ENCODE results near the gene SLC39A11.

SLC39A11 gene

DNA sequence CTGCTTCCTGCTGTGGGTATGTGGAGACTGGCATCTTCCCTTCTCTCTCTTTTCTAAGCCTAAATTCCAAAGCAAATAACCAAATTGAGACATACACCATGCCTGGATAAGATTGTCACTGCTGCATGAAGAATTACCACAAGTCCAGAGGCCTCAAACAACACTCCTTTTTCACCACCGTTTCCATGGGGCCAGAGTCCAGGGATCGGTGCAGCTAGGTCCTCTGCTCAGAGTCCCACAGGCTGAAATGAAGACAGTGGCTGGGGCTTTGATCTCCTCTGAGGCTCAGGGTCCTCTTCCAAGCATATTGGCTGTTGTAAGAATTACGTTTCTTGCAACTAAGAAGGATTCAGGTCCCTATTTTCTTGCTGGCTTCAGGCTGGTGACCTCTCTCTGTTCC, 130.4 kb downstream of the SLC39A11 start:
- Histone ChIP-seq H3K9me3 (ENCODE audit: control extremely low read depth in 1 of 5, control insufficient read depth in 4 of 5, insufficient read depth in 2 of 5, low read depth in 1 of 5, low read length in 4 of 5) (no peaks in the 10 kb centered on the region), H3K36me3 (ENCODE audit: control insufficient read depth in 4 of 4, insufficient read depth in 4 of 4, low read length in 3 of 4) (no peaks in the 10 kb centered on the region), H3K27ac (ENCODE audit: insufficient read depth in 1 of 2, low read depth in 1 of 2, low read length in 2 of 2, poor library complexity in 1 of 2, severe bottlenecking in 2 of 2) (no peak overlapping the region), H3K4me3 (ENCODE audit: control insufficient read depth in 1 of 7, extremely low read depth in 1 of 7, insufficient read depth in 4 of 7, low read depth in 2 of 7, low read length in 6 of 7) (no peak overlapping the region), H3K27me3 (replicated peaks in 2 of 5; ENCODE audit: control insufficient read depth in 4 of 5, insufficient read depth in 5 of 5, low read length in 4 of 5) (no peaks in the 10 kb centered on the region), H3K4me1 (ENCODE audit: control extremely low read depth in 1 of 4, control insufficient read depth in 4 of 4, insufficient read depth in 4 of 4, low read length in 3 of 4) (no peaks in the 10 kb centered on the region)
- POLR2A ChIA-PET: no interaction called here
- WGBS (ENCODE audit: insufficient coverage): 92% methylated on average over 3 of the region's 3 CpGs
- DNase-seq: no peak
- CTCF ChIA-PET: no interaction called here

DNA sequence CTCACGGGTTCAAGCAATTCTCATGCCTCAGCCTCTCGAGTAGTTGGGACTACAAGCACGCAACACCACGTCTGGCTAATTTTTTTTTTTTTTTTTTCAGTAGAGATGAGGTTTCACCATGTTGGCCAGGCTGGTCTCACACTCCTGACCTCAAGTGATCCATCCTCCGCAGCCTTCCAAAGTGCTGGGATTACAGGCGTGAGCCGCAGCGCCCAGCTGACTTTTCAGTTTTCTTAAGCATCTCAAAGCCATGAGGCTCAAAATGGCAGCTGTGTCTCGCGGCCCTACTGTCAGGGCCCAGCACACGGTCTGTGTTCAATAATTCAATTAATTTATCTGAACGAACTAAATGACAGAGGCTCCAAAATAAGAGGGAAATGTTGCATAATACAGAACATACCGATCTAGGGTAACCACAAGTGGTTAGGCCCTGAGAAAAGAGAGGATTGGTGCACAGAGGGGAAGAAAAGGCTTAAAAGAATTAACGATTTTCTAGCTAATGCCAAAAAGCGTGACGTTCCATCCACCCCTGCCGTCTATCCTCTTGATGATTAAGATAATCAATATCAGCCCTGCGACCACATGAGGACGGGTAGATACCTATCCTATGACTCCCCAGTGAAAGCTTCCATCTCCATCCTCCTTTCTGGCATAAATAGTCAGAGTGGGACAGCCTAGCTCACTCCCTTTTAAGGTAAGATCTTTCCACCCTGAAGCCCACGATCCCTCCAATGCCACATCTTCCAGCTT, 136.9 kb downstream of the SLC39A11 start:
- no peak overlapping the region for H3K4me3 ChIP-seq (ENCODE audit: control insufficient read depth in 1 of 7, extremely low read depth in 1 of 7, insufficient read depth in 4 of 7, low read depth in 2 of 7, low read length in 6 of 7)
- H3K36me3 ChIP-seq (ENCODE audit: control insufficient read depth in 4 of 4, insufficient read depth in 4 of 4, low read length in 3 of 4): no peaks in the 10 kb centered on the region
- CTCF ChIA-PET: no interaction called here
- no peaks in the 10 kb centered on the region for H3K4me1 ChIP-seq (ENCODE audit: control extremely low read depth in 1 of 4, control insufficient read depth in 4 of 4, insufficient read depth in 4 of 4, low read length in 3 of 4)
- POLR2A ChIA-PET: no interaction called here
- no peaks in the 10 kb centered on the region for H3K9me3 ChIP-seq (ENCODE audit: control extremely low read depth in 1 of 5, control insufficient read depth in 4 of 5, insufficient read depth in 2 of 5, low read depth in 1 of 5, low read length in 4 of 5)
- H3K27me3 ChIP-seq (replicated peaks in 2 of 5; ENCODE audit: control insufficient read depth in 4 of 5, insufficient read depth in 5 of 5, low read length in 4 of 5): no peaks in the 10 kb centered on the region
- DNase-seq: no peak
- 97% methylated on average over 18 of the region's 20 CpGs for WGBS (ENCODE audit: insufficient coverage)
- H3K27ac ChIP-seq (ENCODE audit: insufficient read depth in 1 of 2, low read depth in 1 of 2, low read length in 2 of 2, poor library complexity in 1 of 2, severe bottlenecking in 2 of 2): no peak overlapping the region

DNA sequence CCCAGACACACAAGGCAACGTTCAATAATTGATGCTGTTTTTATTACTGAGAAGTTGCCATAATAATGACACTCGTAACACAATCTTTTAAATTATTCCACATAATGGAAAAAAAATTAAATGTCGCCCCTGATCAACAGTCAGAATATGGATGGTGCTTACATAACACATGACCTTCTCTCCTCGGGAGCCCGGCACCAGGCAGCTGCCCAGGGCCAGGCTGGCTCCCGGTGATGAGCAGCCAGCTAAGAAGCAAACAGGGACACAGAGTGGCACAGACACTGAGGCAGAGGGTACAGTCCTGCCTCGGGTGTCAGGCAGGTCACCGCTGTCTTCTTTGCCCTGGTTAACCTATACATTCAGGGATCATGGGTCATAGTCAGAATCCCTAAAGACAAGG, 137.9 kb downstream of the SLC39A11 start:
- H3K36me3 ChIP-seq (ENCODE audit: control insufficient read depth in 4 of 4, insufficient read depth in 4 of 4, low read length in 3 of 4): no peaks in the 10 kb centered on the region
- no peak overlapping the region for H3K27ac ChIP-seq (ENCODE audit: insufficient read depth in 1 of 2, low read depth in 1 of 2, low read length in 2 of 2, poor library complexity in 1 of 2, severe bottlenecking in 2 of 2)
- no peaks in the 10 kb centered on the region for H3K9me3 ChIP-seq (ENCODE audit: control extremely low read depth in 1 of 5, control insufficient read depth in 4 of 5, insufficient read depth in 2 of 5, low read depth in 1 of 5, low read length in 4 of 5)
- no peak for DNase-seq
- WGBS (ENCODE audit: insufficient coverage): 96% methylated on average over 5 of the region's 8 CpGs
- ChIA-PET POLR2A (interaction anchor here (0.6 kb wide), 1 partner anchor 378 kb away, joined by 3 read pairs; no protein-coding TSS in a partner anchor), CTCF (no interaction called here)
- H3K27me3 ChIP-seq (replicated peaks in 2 of 5; ENCODE audit: control insufficient read depth in 4 of 5, insufficient read depth in 5 of 5, low read length in 4 of 5): no peaks in the 10 kb centered on the region
- no peaks in the 10 kb centered on the region for H3K4me1 ChIP-seq (ENCODE audit: control extremely low read depth in 1 of 4, control insufficient read depth in 4 of 4, insufficient read depth in 4 of 4, low read length in 3 of 4)
- no peak overlapping the region for H3K4me3 ChIP-seq (ENCODE audit: control insufficient read depth in 1 of 7, extremely low read depth in 1 of 7, insufficient read depth in 4 of 7, low read depth in 2 of 7, low read length in 6 of 7)

DNA sequence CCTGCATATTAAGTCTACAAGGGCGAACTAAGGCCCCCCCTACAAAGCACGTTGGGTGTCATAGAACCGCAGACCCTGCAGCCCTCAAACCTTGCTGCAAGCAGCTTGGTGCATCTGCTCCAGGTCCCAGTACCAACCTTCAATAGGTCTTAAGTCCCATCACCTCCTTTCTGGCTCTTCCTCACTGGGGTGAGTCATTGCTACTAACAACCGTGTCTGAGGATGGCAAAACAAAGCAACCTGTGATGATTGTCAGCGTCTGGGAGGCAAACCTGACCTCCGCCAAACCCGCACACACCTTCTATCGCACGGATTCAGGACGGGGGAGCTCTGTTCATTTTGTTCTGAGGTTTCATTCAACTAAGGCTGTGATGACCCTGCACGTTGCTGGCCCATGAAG, 138.9 kb downstream of the SLC39A11 start:
- Histone ChIP-seq H3K9me3 (ENCODE audit: control extremely low read depth in 1 of 5, control insufficient read depth in 4 of 5, insufficient read depth in 2 of 5, low read depth in 1 of 5, low read length in 4 of 5) (no peaks in the 10 kb centered on the region), H3K27me3 (replicated peaks in 2 of 5; ENCODE audit: control insufficient read depth in 4 of 5, insufficient read depth in 5 of 5, low read length in 4 of 5) (no peaks in the 10 kb centered on the region), H3K36me3 (ENCODE audit: control insufficient read depth in 4 of 4, insufficient read depth in 4 of 4, low read length in 3 of 4) (no peaks in the 10 kb centered on the region), H3K4me1 (ENCODE audit: control extremely low read depth in 1 of 4, control insufficient read depth in 4 of 4, insufficient read depth in 4 of 4, low read length in 3 of 4) (no peaks in the 10 kb centered on the region), H3K27ac (ENCODE audit: insufficient read depth in 1 of 2, low read depth in 1 of 2, low read length in 2 of 2, poor library complexity in 1 of 2, severe bottlenecking in 2 of 2) (no peak overlapping the region), H3K4me3 (ENCODE audit: control insufficient read depth in 1 of 7, extremely low read depth in 1 of 7, insufficient read depth in 4 of 7, low read depth in 2 of 7, low read length in 6 of 7) (no peak overlapping the region)
- ChIA-PET POLR2A (no interaction called here), CTCF (interaction anchor here (1.5 kb wide), 1 partner anchor 12 kb away, joined by 4 read pairs; no protein-coding TSS in a partner anchor)
- 98% methylated on average over 9 of the region's 11 CpGs for WGBS (ENCODE audit: insufficient coverage)
- no peak for DNase-seq

DNA sequence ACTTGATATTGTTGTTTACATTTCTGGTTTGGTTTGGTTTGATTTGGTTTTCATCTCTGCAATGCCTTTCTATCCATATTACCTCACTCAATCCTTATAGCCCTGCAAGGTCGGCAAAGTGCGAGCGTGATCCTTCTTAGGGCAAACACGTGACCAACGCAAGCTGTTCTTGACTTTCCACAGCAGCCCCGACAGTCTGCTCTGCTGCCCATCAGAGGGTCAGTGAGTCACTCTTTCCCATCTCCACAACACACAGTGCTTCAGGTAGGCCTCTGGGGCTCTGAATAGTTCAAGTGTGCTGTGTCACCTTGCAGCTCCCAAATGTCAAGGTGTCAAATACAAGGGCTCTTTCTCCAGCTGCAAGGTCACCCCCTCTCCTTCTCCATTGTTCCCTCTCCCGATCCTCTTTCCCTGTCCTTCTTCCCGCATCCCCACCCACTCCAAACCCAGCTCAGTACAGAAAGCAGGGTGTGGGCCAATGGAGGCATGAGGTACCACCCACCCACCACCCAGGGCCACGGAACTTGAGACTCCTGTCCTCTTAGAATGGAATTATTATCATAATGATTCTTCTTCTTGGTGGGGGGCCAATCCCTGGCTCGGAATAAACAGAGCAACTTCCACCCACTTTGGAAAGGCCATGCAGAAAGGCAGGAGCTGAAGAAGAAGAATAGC, 139.7 kb downstream of the SLC39A11 start:
- 100% methylated on average over 7 of the region's 10 CpGs for WGBS (ENCODE audit: insufficient coverage)
- POLR2A ChIA-PET: no interaction called here
- CTCF ChIA-PET: interaction anchor here (1.5 kb wide), 1 partner anchor 11 kb away, joined by 4 read pairs; no protein-coding TSS in a partner anchor

DNA sequence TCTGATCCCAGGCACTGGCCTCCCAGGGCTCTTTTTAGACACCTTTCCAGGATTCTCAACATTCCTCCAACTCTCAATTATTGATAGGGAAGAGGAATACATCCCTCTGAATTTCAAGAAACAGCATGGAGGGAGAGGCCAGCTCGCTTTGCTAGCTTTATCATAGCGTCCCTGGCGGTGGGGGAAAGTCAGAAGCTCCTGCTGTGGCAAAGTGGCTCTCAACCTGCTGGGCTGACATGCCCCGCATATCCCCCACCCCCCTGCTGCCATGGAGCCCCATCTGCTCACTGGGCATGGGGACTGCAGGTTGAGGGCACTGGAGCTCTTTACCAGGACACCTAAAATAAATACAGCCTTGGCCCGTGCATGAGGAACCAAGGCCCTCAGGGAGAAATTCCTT, 140.3 kb downstream of the SLC39A11 start:
- CTCF ChIA-PET: interaction anchor here (1.5 kb wide), 1 partner anchor 11 kb away, joined by 4 read pairs; no protein-coding TSS in a partner anchor
- 100% methylated on average over 3 of the region's 5 CpGs for whole genome bisulfite sequencing (ENCODE audit: insufficient coverage)
- Histone ChIP-seq H3K27me3 (replicated peaks in 2 of 5; ENCODE audit: control insufficient read depth in 4 of 5, insufficient read depth in 5 of 5, low read length in 4 of 5) (no peaks in the 10 kb centered on the region), H3K4me3 (ENCODE audit: control insufficient read depth in 1 of 7, extremely low read depth in 1 of 7, insufficient read depth in 4 of 7, low read depth in 2 of 7, low read length in 6 of 7) (no peak overlapping the region), H3K4me1 (ENCODE audit: control extremely low read depth in 1 of 4, control insufficient read depth in 4 of 4, insufficient read depth in 4 of 4, low read length in 3 of 4) (no peaks in the 10 kb centered on the region), H3K36me3 (ENCODE audit: control insufficient read depth in 4 of 4, insufficient read depth in 4 of 4, low read length in 3 of 4) (peaks cover 0 to 4% (median 1%) of the 10 kb centered on the region in 4 experiments), H3K9me3 (ENCODE audit: control extremely low read depth in 1 of 5, control insufficient read depth in 4 of 5, insufficient read depth in 2 of 5, low read depth in 1 of 5, low read length in 4 of 5) (peaks cover 0 to 1% (median 0%) of the 10 kb centered on the region in 5 experiments), H3K27ac (ENCODE audit: insufficient read depth in 1 of 2, low read depth in 1 of 2, low read length in 2 of 2, poor library complexity in 1 of 2, severe bottlenecking in 2 of 2) (no peak overlapping the region)
- POLR2A ChIA-PET: no interaction called here
- no peak for DNase-seq

More for the DNA sequence above, 139.7 kb downstream of the SLC39A11 start:
- H3K27ac ChIP-seq (ENCODE audit: insufficient read depth in 1 of 2, low read depth in 1 of 2, low read length in 2 of 2, poor library complexity in 1 of 2, severe bottlenecking in 2 of 2): no peak overlapping the region
- H3K4me1 ChIP-seq (ENCODE audit: control extremely low read depth in 1 of 4, control insufficient read depth in 4 of 4, insufficient read depth in 4 of 4, low read length in 3 of 4): no peaks in the 10 kb centered on the region
- DNase-seq: no peak
- no peaks in the 10 kb centered on the region for H3K36me3 ChIP-seq (ENCODE audit: control insufficient read depth in 4 of 4, insufficient read depth in 4 of 4, low read length in 3 of 4)
- no peak overlapping the region for H3K4me3 ChIP-seq (ENCODE audit: control insufficient read depth in 1 of 7, extremely low read depth in 1 of 7, insufficient read depth in 4 of 7, low read depth in 2 of 7, low read length in 6 of 7)
- no peaks in the 10 kb centered on the region for H3K27me3 ChIP-seq (replicated peaks in 2 of 5; ENCODE audit: control insufficient read depth in 4 of 5, insufficient read depth in 5 of 5, low read length in 4 of 5)
- H3K9me3 ChIP-seq (ENCODE audit: control extremely low read depth in 1 of 5, control insufficient read depth in 4 of 5, insufficient read depth in 2 of 5, low read depth in 1 of 5, low read length in 4 of 5): peaks cover 0 to 1% (median 0%) of the 10 kb centered on the region in 5 experiments

DNA sequence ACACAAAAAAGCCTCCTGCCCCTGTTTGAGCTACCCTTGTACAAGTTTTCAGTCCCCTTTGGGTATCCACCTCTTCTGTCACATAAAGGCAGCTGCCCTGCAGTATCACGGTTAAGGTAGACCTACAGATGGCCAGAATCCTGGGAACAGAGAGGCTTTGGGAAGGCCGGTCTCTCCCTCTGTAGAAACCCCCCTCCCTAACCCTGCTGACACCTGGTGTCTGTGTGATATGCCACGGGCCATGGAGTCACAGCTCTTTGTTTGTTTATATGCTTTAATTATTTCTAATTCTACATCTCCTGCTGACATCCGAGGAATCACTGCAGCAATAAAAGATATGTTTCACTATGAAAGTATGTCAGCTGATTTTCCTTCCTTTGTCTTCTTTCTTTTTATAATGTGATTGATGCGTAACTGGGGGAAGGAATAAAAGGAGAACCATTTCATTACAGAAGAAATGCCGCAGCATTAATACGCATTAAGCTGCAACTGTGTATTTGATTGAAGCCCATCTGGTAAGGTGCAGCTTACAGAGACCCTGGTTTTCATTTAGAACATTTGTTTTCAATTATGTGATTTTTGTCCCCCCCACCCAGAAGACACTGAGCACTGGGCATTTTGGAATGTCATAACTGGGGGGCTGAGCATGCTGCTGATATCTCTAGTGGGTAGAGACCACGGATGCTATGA, 142.1 kb downstream of the SLC39A11 start:
- Histone ChIP-seq H3K27me3 (replicated peaks in 2 of 5; ENCODE audit: control insufficient read depth in 4 of 5, insufficient read depth in 5 of 5, low read length in 4 of 5) (no peaks in the 10 kb centered on the region), H3K4me3 (ENCODE audit: control insufficient read depth in 1 of 7, extremely low read depth in 1 of 7, insufficient read depth in 4 of 7, low read depth in 2 of 7, low read length in 6 of 7) (no peak overlapping the region), H3K36me3 (ENCODE audit: control insufficient read depth in 4 of 4, insufficient read depth in 4 of 4, low read length in 3 of 4) (peaks cover 0 to 4% (median 3%) of the 10 kb centered on the region in 4 experiments), H3K27ac (ENCODE audit: insufficient read depth in 1 of 2, low read depth in 1 of 2, low read length in 2 of 2, poor library complexity in 1 of 2, severe bottlenecking in 2 of 2) (no peak overlapping the region), H3K4me1 (ENCODE audit: control extremely low read depth in 1 of 4, control insufficient read depth in 4 of 4, insufficient read depth in 4 of 4, low read length in 3 of 4) (no peaks in the 10 kb centered on the region), H3K9me3 (ENCODE audit: control extremely low read depth in 1 of 5, control insufficient read depth in 4 of 5, insufficient read depth in 2 of 5, low read depth in 1 of 5, low read length in 4 of 5) (peaks cover 0 to 1% (median 0%) of the 10 kb centered on the region in 5 experiments)
- DNase-seq: no peak
- 100% methylated on average over 4 of the region's 8 CpGs for WGBS (ENCODE audit: insufficient coverage)
- ChIA-PET CTCF (no interaction called here), POLR2A (no interaction called here)
